Measurements from ENCODE around the gene PCDHGA9. TPM values are rescaled to one million over a fixed set of nuclear protein-coding genes. Genes with fewer than 3 reads are reported as not detected.

PCDHGA9 gene
- total and polyA plus RNA-seq, 2 donors (not counting 3 experiments of a cell fraction or from before 2014, with no cell fraction given): 1.1 to 3.9 TPM

- no peaks in the 10 kb centered on the region for H3K79me2 ChIP-seq (ENCODE audit: control insufficient read depth, insufficient read depth, low read length)
- DNase-seq (ENCODE audit: low read depth, low spot score): no peak
- ChIA-PET CTCF (interaction anchor here (1.3 to 1.9 kb wide), 4 partner anchors 20 to 127 kb away, joined by 3 to 8 read pairs (median 4); partner anchors contain the start of genes PCDHGB7 and PCDHGC3), POLR2A (no interaction called here)
- peaks cover 3 to 12% of the 10 kb centered on the region in 2 experiments for H3K27me3 ChIP-seq (ENCODE audit: control insufficient read depth in 2 of 2, insufficient read depth in 2 of 2, low read length in 2 of 2)
- H3K4me3 ChIP-seq (replicated peaks in 1 of 3; ENCODE audit: insufficient read depth in 1 of 3, low read depth in 1 of 3, low read length in 3 of 3): no peak overlapping the region
- H3K4me2 ChIP-seq (ENCODE audit: insufficient read depth, low read length): no peak overlapping the region
- intact Hi-C loops (cut with micrococcal nuclease) (no loop called here), dilution Hi-C loops (cut with MboI; ENCODE audit: extremely low pct_ligation_motif_present, low sequenced_read_pairs) (no loop called here)
- no peaks in the 10 kb centered on the region for H3K4me1 ChIP-seq (ENCODE audit: control insufficient read depth, extremely low read depth, insufficient read depth, low read length)
- H3K9me1 ChIP-seq (replicated peaks; ENCODE audit: control insufficient read depth, extremely low read depth, insufficient read depth, low read length): no peaks in the 10 kb centered on the region
- no peak overlapping the region for H3K27ac ChIP-seq (ENCODE audit: insufficient read depth, low read depth, low read length)
- no peak for TF ChIP-seq POLR2AphosphoS5 (IDR thresholded peaks at IDR 0.05; ENCODE audit: insufficient read depth, low read depth, low read length)
- TF ChIP-seq MYC (IDR thresholded peaks at IDR 0.05; ENCODE audit: low read depth, low read length): no peak
- no peak for TF ChIP-seq CTCF (IDR thresholded peaks at IDR 0.05; ENCODE audit: extremely low read depth in 1 of 2, insufficient read depth in 1 of 2, low read depth in 1 of 2, low read length in 2 of 2)
- no peak for TF ChIP-seq MAX (IDR thresholded peaks at IDR 0.05; ENCODE audit: insufficient read depth, insufficient read length)
- TF ChIP-seq FOS (IDR thresholded peaks at IDR 0.05; ENCODE audit: borderline replicate concordance, insufficient read depth, low read length): no peak
- no peak for TF ChIP-seq EZH2 (IDR thresholded peaks at IDR 0.05; ENCODE audit: borderline replicate concordance, low read depth, low read length, severe bottlenecking)
- no peak for TF ChIP-seq GATA2 (IDR thresholded peaks at IDR 0.05; ENCODE audit: insufficient read depth, insufficient read length, low read depth, low read length)
- TF ChIP-seq POLR2A (IDR thresholded peaks at IDR 0.05; ENCODE audit: low read depth, low read length): no peak
- TF ChIP-seq JUN (IDR thresholded peaks at IDR 0.05; ENCODE audit: borderline replicate concordance, insufficient read depth, insufficient read length, low read depth): no peak
- H3K9ac ChIP-seq (replicated peaks; ENCODE audit: extremely low read depth, insufficient read depth, low read length): no peak overlapping the region
- no peaks in the 10 kb centered on the region for H3K9me3 ChIP-seq (replicated peaks; ENCODE audit: control insufficient read depth, insufficient read depth, low read length)
- FAIRE-seq: no peak
- no peaks in the 10 kb centered on the region for H3K36me3 ChIP-seq (ENCODE audit: control insufficient read depth in 2 of 2, extremely low read depth in 1 of 2, insufficient read depth in 2 of 2, low read length in 2 of 2)
- H2AFZ ChIP-seq (ENCODE audit: low read depth, low read length): no peak overlapping the region
- no TSS peak for BruUV-seq (replicated peaks)
- H4K20me1 ChIP-seq (replicated peaks; ENCODE audit: control insufficient read depth, extremely low read depth, insufficient read depth, low read length): no peaks in the 10 kb centered on the region
Observed at GRCh38 chr5:141437221-141437620, 34.6 kb downstream of the PCDHGA9 start.

All from endothelial cell of umbilical vein (primary cell).